ENCODE measurements around the gene GABRB2.

DNA sequence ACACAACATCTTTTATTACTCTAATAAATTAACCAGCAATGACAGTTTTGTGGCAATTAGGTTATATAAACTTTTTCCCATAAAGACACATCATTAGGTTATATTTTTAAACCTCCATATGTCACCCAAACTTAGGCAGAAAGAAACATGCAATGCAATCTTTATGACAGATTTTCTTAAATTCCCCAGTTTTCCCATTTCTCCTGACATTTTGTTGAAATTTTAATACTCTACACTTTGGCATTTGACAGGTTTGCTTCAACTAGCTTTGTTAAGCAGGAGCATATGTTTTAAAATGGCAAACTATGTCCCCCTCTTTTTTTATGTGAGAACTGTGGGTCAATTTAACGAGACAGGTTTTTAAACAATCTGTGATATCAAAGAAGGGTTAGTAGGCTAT lies 155.5 kb downstream of the GABRB2 start:
- TF ChIP-seq ZFP3 (CRISPR knock-in tag; IDR thresholded peaks at IDR 0.05), result no peak
- no peak for TF ChIP-seq CSRNP3 (CRISPR knock-in tag; IDR thresholded peaks at IDR 0.05)
- TF ChIP-seq ESRRG (CRISPR knock-in tag; IDR thresholded peaks at IDR 0.05), result no peak
- no peak for TF ChIP-seq GLIS3 (CRISPR knock-in tag; IDR thresholded peaks at IDR 0.05)
- no peak for TF ChIP-seq POU6F1 (CRISPR knock-in tag; IDR thresholded peaks at IDR 0.05; ENCODE audit: borderline replicate concordance, low read depth)
- TF ChIP-seq ISL1 (CRISPR knock-in tag; IDR thresholded peaks at IDR 0.05), result no peak
- no peak for TF ChIP-seq PATZ1 (CRISPR knock-in tag; IDR thresholded peaks at IDR 0.05; ENCODE audit: borderline replicate concordance)
- TF ChIP-seq CREB5 (CRISPR knock-in tag; IDR thresholded peaks at IDR 0.05; ENCODE audit: low read depth), result no peak
- no peak for TF ChIP-seq ZFP30 (CRISPR knock-in tag; IDR thresholded peaks at IDR 0.05)
- no peak for TF ChIP-seq ZNF565 (CRISPR knock-in tag; conservative IDR thresholded peaks at IDR 0.05; ENCODE audit: low read depth)
